Activated naive CD8-positive, alpha-beta T cell treated with anti-CD3 and anti-CD28 coated beads, Interleukin-2, amount 50 U/mL, for 24 hours (primary cell): ENCODE measurements around the gene TMEM240.
"Not testable (repeated sequence)": the region's sequence is repeated elsewhere in the genome, so short reads cannot be mapped to it uniquely, and the experiment has no call there.

ENCODE experiments used
- ATAC-seq: fragments of 150-1000 bp; cut with Tn5 transposase; one replicate; pipeline ENCODE4 v1.10.0; 2021
- DNase-seq: peaks from one replicate; pipeline ENCODE4 v3.0.0; 2021
- H3K27ac Mint-ChIP-seq: one replicate; pipeline ENCODE4 v1.8.0; 2021; ENCODE audit warnings: mild to moderate bottlenecking, mixed read lengths
- H3K27me3 Mint-ChIP-seq: one replicate; pipeline ENCODE4 v1.8.0; 2021; ENCODE audit warnings: mixed read lengths
- H3K36me3 Mint-ChIP-seq: one replicate; pipeline ENCODE4 v1.8.0; 2021; ENCODE audit warnings: low read depth, mixed read lengths
- H3K4me1 Mint-ChIP-seq: one replicate; pipeline ENCODE4 v1.8.0; 2021; ENCODE audit warnings: mixed read lengths
- H3K4me3 Mint-ChIP-seq: one replicate; pipeline ENCODE4 v1.8.0; 2021; ENCODE audit warnings: mild to moderate bottlenecking, moderate library complexity, mixed read lengths
- H3K9me3 Mint-ChIP-seq: one replicate; pipeline ENCODE4 v1.8.0; 2021; ENCODE audit warnings: mixed read lengths

The TMEM240 gene

DNA sequence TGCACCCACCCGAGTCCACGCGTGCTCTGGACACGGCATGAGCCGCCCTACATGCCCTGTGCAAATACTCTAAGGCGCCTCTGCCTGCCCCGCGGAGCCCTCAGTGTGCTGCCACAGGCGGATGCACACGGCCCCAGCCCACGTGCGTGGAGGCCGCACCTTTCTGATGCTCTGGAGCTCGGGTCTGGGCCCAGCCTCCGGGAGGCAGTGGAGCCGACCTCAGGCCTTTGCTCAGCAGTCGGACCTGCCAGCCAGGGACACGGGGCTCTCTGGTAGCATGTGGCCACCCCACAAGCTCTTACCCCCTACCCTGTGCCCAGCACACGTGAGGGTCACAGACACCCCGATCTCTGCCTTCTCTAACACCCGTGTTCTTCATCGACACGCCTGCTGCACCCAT, 2.1 kb downstream of the TMEM240 start:
- H3K36me3 Mint-ChIP-seq = peaks cover 8% of the 10 kb centered on the region
- H3K27me3 Mint-ChIP-seq = no peaks in the 10 kb centered on the region
- H3K4me3 Mint-ChIP-seq = peak overlapping the region; percentile 3

DNA sequence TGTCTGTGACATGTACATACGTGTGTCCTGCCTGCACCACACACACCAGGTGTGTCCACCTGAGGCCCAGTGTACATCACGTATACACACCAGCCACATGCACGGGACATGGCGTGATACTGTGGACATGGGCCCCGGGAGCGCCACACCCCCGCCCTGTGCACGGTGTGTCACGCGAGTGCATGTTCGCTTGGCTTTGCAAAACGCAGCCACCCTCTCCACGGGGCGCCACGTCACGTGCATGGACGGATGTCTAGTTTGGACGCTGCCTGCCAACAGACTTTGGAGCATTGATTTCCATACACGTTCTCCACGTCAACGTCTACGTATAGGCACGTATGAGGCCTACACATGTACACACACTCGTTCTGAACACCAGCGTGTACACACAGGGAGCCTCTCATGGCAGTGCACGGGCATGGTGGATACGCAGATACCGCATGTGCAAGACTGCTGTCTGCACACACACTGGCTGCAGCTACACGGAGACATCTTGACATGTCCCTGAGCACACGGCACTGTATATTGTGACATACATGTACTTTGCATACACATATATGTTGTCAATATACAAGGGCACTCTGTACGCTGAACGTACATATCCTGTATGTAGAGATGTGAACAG, 2.7 kb downstream of the TMEM240 start:
- ATAC-seq (no peak), DNase-seq (no peak)
- Mint-ChIP-seq H3K36me3 (peaks cover 8% of the 10 kb centered on the region), H3K4me3 (no peak overlapping the region), H3K27ac (no peak overlapping the region), H3K4me1 (peaks cover 1% of the 10 kb centered on the region), H3K27me3 (no peaks in the 10 kb centered on the region), H3K9me3 (no peaks in the 10 kb centered on the region)

More for the DNA sequence above, 2.1 kb downstream of the TMEM240 start:
- Mint-ChIP-seq H3K27ac (no peak overlapping the region), H3K4me1 (peaks cover 1% of the 10 kb centered on the region), H3K9me3 (no peaks in the 10 kb centered on the region)
- no peak for ATAC-seq
- DNase-seq = no peak

DNA sequence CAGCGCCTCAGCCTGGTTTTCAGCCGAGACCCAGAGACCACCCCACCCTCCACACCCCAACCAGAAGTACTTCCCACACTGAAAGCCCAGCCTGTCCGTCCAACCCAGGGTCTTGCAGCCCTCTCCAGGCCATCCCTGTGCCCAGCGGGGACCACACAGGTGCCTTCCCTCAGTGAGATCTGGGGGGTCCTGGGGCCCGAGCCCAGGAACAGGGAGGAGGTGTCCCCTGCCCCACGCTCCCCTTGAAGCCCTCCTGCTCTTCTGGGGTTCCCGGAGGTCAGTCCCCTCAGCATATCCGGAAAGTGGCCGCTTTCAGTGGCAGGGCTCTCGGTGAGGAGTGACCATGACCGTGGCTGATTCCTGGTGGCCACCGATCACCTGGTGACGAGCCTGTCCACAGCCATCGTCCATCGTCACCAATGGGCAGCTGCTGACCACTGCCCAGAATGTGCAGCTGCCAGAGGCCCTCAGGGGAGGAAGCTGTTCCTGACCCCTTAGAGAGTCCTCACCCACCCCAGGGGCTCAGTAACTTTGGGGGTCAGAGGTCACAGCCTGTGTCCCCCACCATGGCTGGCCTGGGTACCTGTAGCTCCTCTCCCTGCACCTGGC, 3.4 kb downstream of the TMEM240 start:
- no peak for DNase-seq
- ATAC-seq = no peak
- no peaks in the 10 kb centered on the region for H3K27me3 Mint-ChIP-seq
- H3K36me3 Mint-ChIP-seq = peaks cover 10% of the 10 kb centered on the region
- no peak overlapping the region for H3K4me3 Mint-ChIP-seq
- peaks cover 1% of the 10 kb centered on the region for H3K4me1 Mint-ChIP-seq
- no peak overlapping the region for H3K27ac Mint-ChIP-seq
- peaks cover under 1% of the 10 kb centered on the region for H3K9me3 Mint-ChIP-seq

DNA sequence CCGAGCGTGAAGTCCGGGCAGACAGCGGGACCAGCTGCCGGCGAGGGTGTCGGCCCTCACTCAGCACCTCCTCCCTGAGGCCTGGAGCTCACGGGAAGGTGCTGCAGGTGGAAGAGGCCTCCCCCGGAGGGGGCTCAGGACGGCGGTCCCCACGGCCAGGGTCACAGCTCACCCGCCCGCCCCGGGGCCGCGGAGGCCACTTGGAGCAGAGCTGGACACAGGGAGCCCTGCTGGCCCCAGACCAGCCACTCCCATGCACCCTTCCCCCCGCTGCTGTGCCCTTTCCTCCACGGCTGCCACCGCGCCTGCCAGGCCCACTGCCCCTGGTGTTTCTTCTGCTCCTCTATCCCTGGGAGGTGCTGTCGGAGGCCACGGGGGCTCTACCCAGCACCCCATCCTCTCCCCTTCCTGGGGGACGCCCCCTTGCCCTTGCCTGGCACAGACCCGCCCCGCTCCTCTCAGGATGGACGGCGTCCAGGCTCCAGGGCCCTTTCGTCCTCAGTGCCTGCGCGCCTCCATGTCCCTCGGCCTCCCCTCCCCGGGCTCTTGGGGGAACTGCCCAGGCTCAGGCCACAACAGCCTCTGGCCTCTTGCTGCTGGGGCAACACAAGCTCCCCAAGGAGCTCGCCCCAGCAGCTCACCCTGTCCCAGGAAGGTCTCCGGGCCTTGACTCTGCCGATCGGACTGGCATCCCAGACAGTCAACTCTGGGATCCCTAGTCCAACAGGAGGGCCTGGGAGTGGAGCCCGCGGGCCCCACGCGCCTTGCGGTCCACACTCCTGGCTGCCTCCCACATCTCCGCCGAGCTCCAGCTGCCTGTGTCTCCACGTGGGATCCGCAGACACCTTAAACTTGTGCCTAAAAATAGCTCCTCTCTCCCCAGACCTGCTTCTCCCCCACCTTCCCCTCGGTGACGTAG, 4.1 kb downstream of the TMEM240 start:
- ATAC-seq = peak; percentile 4
- H3K4me1 Mint-ChIP-seq = no peaks in the 10 kb centered on the region
- H3K4me3 Mint-ChIP-seq = no peak overlapping the region
- DNase-seq = no peak
- no peak overlapping the region for H3K27ac Mint-ChIP-seq
- peaks cover 6% of the 10 kb centered on the region for H3K36me3 Mint-ChIP-seq
- no peaks in the 10 kb centered on the region for H3K27me3 Mint-ChIP-seq
- H3K9me3 Mint-ChIP-seq = peaks cover 4% of the 10 kb centered on the region

DNA sequence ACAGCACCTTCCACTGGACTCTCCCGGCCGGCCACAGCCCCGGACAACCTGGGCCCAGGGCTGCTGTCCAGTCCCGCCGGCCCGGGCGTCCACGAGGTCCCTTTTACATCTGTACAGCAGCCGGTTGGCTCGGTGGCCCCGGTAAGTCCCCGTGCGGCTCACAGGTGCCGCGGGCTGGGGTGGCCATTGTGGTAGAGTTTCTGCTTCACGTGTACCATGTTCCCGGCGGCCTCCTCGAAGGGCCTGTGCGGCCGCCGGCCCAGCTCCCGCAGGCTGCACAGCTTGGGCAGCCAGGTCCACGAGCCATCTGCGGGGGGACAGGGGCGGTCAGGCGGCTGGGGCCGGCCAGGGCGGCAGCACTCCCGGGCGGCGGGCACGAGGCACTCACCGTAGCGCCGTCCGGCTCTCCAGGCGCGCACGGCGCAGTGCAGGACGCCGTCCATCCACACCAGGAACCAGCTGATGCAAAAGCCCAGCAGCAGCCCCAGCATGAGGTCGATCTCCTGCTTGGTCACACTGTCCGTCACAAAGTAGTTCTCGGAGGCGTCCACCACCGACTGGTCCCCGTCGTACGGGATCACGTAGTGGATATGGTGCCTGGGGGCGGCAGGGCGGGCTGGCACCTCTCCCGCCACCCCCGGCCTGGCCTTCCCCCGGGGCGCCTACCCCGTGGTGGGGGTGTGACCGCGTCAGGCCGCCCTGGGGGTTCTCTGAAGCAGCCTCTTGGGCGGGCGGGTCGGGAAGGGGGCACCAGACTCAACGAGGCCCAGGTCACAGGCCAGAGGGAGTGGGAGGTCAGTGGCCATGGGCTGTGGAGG, 5.0 kb downstream of the TMEM240 start:
- ATAC-seq (peak; percentile 5), DNase-seq (no peak)
- no peaks in the 10 kb centered on the region for H3K4me1 Mint-ChIP-seq
- H3K36me3 Mint-ChIP-seq = peaks cover 11% of the 10 kb centered on the region
- H3K27me3 Mint-ChIP-seq = no peaks in the 10 kb centered on the region
- H3K27ac Mint-ChIP-seq = no peak overlapping the region
- H3K4me3 Mint-ChIP-seq = no peak overlapping the region
- peaks cover 4% of the 10 kb centered on the region for H3K9me3 Mint-ChIP-seq

DNA sequence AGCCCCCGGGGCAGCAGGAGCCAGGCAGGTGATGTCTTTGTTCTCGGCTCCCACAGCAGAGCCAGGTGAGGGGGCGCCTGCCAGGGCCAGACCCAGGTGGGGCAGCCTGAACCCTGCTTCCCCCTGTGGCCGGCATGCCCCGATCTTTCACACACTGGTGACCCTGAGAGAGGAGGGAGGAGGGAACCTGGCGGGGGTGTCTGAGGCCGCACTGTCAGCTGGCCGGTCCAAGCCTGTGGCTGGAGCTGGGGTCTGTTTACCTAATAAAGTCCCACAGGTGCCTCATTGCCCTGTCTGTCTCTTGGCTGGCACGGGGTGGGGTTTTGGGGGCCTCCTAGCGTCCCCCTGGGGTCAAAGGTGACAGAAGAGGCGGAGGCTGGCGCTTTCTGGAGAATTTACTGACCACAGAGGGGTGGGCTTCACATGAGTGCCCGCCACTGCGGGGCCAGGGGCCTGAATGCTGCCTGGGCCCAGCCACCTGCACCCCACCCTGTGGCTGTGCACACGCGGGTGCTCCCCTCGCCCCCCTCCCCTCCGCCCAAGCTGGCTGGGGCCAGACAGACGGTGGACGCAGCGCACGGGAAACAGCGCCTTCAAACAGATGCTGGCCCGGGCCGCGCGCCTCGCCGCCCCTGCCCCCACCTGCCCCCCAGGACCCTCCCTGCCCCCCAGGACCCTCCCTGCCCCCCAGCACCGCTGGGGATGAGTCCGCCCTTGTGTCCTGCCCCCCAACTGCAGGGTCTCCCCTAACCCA, 5.8 kb downstream of the TMEM240 start:
- H3K4me3 Mint-ChIP-seq = no peak overlapping the region
- peaks cover 19% of the 10 kb centered on the region for H3K36me3 Mint-ChIP-seq
- no peak for DNase-seq
- H3K27ac Mint-ChIP-seq = no peak overlapping the region
- H3K4me1 Mint-ChIP-seq = no peaks in the 10 kb centered on the region
- no peak for ATAC-seq
- H3K27me3 Mint-ChIP-seq = no peaks in the 10 kb centered on the region
- H3K9me3 Mint-ChIP-seq = peaks cover 4% of the 10 kb centered on the region

DNA sequence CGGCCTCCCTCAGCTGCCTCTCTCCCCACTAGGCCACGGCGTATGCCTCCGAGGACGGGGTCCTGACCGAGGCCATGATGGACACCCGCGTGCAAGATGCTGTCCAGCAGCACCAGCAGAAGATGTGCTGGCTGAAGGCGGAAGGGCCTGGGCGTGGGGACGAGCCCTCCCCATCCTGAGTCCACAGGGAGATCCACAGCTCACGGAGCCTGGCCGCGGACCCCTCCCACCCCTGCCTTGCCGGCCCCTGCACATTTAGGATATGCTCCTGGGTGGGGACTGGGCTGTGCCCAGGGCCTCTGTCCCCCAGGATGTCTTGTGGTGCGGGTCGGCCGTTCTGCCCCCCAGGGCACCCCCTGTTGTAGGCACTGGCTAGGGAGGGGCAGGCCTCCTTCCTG, 6.5 kb downstream of the TMEM240 start:
- H3K4me3 Mint-ChIP-seq, H3K4me1 Mint-ChIP-seq: not testable (repeated sequence)
- peaks cover 25% of the 10 kb centered on the region for H3K36me3 Mint-ChIP-seq

DNA sequence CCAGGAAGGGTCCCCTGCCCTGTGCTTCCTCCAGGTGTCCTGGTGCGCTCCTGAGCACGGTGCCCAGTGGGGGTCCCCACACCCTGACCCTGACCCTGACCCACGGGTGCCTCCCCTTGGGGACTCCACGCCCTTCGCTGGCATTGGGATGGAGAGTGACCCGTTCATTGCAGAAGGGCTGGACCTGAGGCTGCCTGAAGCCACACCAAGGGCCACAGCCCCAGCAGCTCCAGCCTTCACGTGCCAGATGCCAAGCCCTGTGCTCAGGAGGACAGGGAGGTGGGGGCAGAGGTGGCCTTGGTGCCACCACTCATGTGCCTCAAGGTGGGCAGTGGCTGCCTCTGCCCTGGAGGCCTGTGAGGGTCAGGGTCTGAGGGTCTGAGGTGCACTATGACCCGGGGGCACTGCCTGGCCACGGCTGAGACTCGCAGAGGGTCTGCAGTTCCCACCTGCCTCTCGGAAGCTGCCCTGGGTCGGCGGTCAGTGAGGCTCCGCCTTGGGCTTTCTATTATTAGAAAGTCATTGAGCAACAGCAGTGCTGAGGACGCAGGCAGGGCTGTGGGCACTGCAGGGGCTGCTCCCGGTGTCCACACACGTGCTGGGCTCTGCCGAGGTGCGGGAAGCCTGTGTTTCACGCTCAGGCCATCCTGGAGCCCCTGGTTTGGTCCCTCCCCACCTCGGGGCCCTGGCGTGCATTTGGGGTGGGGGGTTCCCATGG, 7.1 kb downstream of the TMEM240 start:
- H3K27me3 Mint-ChIP-seq, H3K27ac Mint-ChIP-seq, H3K4me1 Mint-ChIP-seq, DNase-seq, H3K9me3 Mint-ChIP-seq, ATAC-seq, H3K4me3 Mint-ChIP-seq: not testable (repeated sequence)
- peaks cover 26% of the 10 kb centered on the region for H3K36me3 Mint-ChIP-seq

More for the DNA sequence above, 6.5 kb downstream of the TMEM240 start:
- not testable (repeated sequence) for H3K9me3 Mint-ChIP-seq, DNase-seq, H3K27me3 Mint-ChIP-seq, H3K27ac Mint-ChIP-seq, ATAC-seq

DNA sequence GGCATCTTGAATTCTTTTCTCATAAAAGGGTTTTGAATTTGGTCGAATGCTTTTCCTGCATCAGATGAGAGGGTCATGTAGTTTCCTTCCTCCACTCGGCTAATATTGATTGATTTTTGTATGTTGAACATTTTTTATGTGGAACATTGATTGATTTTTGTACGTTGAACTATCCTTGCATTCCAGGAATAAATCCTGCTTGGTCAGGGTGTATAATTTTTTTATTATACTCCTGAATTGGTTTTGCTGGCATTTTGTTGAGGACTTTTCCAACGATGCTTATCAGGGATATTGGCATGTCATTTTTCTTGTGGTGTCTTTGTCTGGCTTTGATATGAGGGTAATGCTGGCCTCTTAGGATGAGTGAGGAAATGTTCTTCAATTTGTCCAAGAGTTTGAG, 8.5 kb downstream of the TMEM240 start:
- H3K4me3 Mint-ChIP-seq = no peak overlapping the region
- no peaks in the 10 kb centered on the region for H3K27me3 Mint-ChIP-seq
- DNase-seq (no peak), ATAC-seq (no peak)
- H3K36me3 Mint-ChIP-seq = peaks cover 29% of the 10 kb centered on the region
- no peak overlapping the region for H3K27ac Mint-ChIP-seq
- peaks cover 4% of the 10 kb centered on the region for H3K9me3 Mint-ChIP-seq
- no peaks in the 10 kb centered on the region for H3K4me1 Mint-ChIP-seq

DNA sequence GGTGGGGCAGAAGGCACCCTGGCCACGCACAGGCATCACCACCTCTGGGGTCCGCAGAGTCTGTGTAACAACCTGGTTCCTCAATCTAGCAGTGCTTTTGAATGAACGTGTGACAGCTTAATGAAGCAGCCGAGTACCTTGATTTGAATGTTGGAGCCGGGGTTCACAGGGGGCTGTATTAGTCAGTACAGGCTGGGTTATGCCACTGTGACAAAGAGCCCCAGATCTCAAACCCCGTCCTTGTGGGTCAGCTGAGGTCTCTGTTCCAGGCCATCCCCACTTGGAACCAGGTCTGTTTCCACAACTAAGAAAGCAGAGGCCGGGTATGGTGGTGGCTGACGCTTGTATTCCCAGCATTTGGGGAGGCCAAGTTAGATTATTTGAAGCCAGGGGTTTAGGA, 10.5 kb downstream of the TMEM240 start:
- Mint-ChIP-seq H3K27me3 (no peaks in the 10 kb centered on the region), H3K27ac (no peak overlapping the region), H3K9me3 (peaks cover 4% of the 10 kb centered on the region), H3K4me3 (no peak overlapping the region), H3K36me3 (peaks cover 29% of the 10 kb centered on the region), H3K4me1 (no peaks in the 10 kb centered on the region)
- ATAC-seq (no peak), DNase-seq (no peak)

DNA sequence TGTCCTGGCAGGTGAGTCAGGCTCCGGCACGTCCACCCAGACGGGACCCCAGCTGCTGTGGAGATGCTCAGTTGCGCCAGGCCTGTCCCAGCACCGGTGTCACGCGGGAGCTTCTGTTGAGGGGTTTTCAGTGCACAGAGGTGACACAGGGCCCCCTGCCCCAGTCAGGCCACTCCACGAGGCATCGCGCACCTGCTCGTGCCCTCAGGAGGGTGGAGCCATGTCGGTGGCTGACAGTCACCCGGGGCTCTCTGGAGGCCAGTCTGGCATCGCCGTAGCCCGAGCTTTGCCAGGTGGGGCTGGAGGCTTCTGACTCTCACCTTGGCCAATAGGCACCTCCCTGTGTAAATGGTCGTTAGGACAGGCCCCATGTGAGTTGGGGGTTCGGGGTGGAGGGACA, 11.1 kb downstream of the TMEM240 start:
- DNase-seq (no peak), ATAC-seq (no peak)
- no peaks in the 10 kb centered on the region for H3K4me1 Mint-ChIP-seq
- H3K27ac Mint-ChIP-seq = no peak overlapping the region
- no peak overlapping the region for H3K4me3 Mint-ChIP-seq
- H3K36me3 Mint-ChIP-seq = peaks cover 29% of the 10 kb centered on the region
- H3K9me3 Mint-ChIP-seq = peaks cover 4% of the 10 kb centered on the region
- no peaks in the 10 kb centered on the region for H3K27me3 Mint-ChIP-seq

DNA sequence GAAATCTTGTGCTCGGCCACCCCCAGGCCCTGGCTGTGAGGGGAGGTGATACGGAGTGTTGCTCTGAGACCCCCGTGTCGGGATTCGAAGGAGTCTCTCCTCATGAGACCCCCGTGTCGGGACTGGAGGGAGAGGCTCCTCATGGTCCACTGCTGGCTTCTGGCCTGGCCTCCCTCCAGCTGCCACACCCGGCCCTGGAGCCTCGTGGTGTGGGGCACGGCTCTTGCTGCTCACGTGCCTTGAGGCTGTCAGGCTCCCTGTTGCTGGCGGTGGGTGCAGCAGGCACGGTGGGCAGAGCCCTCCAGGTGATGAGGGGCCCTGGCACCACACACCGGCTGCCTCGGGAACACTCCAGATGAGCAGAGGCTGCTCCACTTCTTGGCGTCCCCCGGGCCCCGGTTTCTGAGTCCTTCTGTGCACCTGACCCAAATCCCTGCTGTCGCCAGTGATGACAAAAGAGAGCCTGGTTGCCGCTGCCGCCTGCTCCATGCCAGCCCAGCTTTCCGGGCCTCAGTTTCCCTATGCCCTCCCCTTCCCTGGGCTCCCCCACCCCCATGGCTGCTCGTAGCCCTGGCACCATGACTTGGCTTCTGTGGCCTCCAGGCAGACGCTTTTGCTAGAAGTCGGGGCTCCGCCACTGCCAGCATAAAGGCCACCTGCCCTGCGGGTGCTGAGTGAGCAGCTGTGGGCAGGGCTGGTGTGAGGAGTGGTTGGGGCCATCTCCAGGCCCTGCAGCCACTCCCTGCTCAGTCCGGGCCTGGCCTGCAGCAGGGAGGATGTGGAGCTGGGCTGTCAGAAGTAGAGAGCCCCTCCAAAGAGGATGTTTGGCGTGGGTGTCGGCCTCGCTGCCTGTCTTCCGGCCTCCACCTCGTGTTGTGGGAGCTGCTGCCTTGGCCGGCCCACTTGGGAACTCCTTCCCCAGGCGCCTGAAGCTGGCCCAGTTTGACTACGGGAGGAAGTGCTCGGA, 11.8 kb downstream of the TMEM240 start:
- no peak overlapping the region for H3K27ac Mint-ChIP-seq
- DNase-seq = no peak
- no peaks in the 10 kb centered on the region for H3K27me3 Mint-ChIP-seq
- no peaks in the 10 kb centered on the region for H3K4me1 Mint-ChIP-seq
- peaks cover 4% of the 10 kb centered on the region for H3K9me3 Mint-ChIP-seq
- H3K36me3 Mint-ChIP-seq = peaks cover 29% of the 10 kb centered on the region
- H3K4me3 Mint-ChIP-seq = no peak overlapping the region
- ATAC-seq = no peak
